ENCODE data around the gene ONECUT2.

ONECUT2 gene

GRCh38 chr18:57436191-57436964, 1.2 kb downstream of the ONECUT2 start:
- peak in 1 of 2 experiments; percentile 33 for DNase-seq
- TF ChIP-seq POLR2A (IDR thresholded peaks at IDR 0.05; ENCODE audit: low read length) (no peak), GATA1 (IDR thresholded peaks at IDR 0.05; ENCODE audit: low read depth, low read length) (no peak)

DNA sequence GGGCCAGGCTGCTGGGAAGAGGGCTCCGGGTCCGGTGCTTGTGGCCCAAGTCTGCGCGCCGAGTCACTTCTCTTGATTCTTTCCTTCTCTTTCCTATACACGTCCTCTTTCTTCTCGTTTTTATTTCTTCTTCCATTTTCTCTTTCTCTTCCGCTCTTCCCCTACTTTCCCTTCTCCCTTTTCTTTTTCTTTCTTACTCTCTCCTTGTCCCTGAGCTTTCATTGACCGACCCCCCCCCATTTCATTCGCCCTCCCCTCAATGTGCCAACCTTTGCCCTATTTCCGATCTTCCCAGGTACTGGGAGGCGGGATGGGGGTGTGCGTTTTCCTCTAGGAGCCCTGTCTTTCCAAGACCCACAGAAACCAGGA, 1.8 kb downstream of the ONECUT2 start:
- no peak for DNase-seq
- no peak for TF ChIP-seq GATA1 (IDR thresholded peaks at IDR 0.05; ENCODE audit: low read depth, low read length)
- no peak for TF ChIP-seq POLR2A (IDR thresholded peaks at IDR 0.05; ENCODE audit: low read length)

- TF ChIP-seq GATA1 (IDR thresholded peaks at IDR 0.05; ENCODE audit: low read depth, low read length) (no peak), POLR2A (IDR thresholded peaks at IDR 0.05; ENCODE audit: low read length) (no peak)
- no peak for DNase-seq
These were observed 2.2 kb downstream of the ONECUT2 start for GRCh38 chr18:57437402-57437765.

DNA sequence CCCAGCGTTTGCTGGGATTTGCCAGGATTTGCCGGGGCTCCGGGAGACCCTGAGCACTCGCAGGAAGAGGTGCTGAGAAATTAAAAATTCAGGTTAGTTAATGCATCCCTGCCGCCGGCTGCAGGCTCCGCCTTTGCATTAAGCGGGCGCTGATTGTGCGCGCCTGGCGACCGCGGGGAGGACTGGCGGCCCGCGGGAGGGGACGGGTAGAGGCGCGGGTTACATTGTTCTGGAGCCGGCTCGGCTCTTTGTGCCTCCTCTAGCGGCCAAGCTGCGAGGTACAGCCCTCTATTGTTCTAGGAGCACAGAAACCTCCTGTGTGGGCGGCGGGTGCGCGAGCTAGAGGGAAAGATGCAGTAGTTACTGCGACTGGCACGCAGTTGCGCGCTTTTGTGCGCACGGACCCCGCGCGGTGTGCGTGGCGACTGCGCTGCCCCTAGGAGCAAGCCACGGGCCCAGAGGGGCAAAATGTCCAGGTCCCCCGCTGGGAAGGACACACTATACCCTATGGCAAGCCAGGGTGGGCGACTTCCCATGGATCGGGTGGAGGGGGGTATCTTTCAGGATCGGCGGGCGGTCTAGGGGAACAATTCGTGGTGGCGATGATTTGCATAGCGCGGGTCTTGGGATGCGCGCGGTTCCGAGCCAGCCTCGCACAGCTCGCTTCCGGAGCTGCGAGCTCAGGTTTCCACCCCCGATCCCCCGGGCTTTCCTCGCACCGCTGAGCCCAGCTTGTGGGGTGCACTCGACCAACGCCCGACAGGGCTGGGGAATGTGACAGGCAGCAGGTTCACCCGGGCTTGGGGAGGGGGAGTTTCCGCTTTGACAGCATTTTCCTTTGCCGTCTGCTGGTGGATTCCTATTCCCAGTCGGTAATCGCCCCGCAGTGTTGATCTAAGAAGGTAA, 2.8 kb downstream of the ONECUT2 start:
- TF ChIP-seq POLR2A (IDR thresholded peaks at IDR 0.05; ENCODE audit: low read length) (no peak), GATA1 (IDR thresholded peaks at IDR 0.05; ENCODE audit: low read depth, low read length) (no peak)
- peak; percentile 57 to 71 for DNase-seq

GRCh38 chr18:57438743-57439608, 3.8 kb downstream of the ONECUT2 start:
- TF ChIP-seq GATA1 (IDR thresholded peaks at IDR 0.05; ENCODE audit: low read depth, low read length) (no peak), POLR2A (IDR thresholded peaks at IDR 0.05; ENCODE audit: low read length) (no peak)
- peak in 1 of 2 experiments; percentile 29 for DNase-seq

- DNase-seq, result no peak
- TF ChIP-seq POLR2A (IDR thresholded peaks at IDR 0.05; ENCODE audit: low read length) (no peak), GATA1 (IDR thresholded peaks at IDR 0.05; ENCODE audit: low read depth, low read length) (no peak)
These were observed 4.4 kb downstream of the ONECUT2 start for GRCh38 chr18:57439609-57439968.

- no peak for DNase-seq
- TF ChIP-seq GATA1 (IDR thresholded peaks at IDR 0.05; ENCODE audit: low read depth, low read length), result no peak
- TF ChIP-seq POLR2A (IDR thresholded peaks at IDR 0.05; ENCODE audit: low read length), result no peak
These were observed 4.8 kb downstream of the ONECUT2 start for GRCh38 chr18:57439985-57440330.

- no peak for TF ChIP-seq GATA1 (IDR thresholded peaks at IDR 0.05; ENCODE audit: low read depth, low read length)
- no peak for TF ChIP-seq POLR2A (IDR thresholded peaks at IDR 0.05; ENCODE audit: low read length)
- DNase-seq, result peak in 1 of 2 experiments; percentile 16
These were observed 5.3 kb downstream of the ONECUT2 start for GRCh38 chr18:57440331-57441070.

DNA sequence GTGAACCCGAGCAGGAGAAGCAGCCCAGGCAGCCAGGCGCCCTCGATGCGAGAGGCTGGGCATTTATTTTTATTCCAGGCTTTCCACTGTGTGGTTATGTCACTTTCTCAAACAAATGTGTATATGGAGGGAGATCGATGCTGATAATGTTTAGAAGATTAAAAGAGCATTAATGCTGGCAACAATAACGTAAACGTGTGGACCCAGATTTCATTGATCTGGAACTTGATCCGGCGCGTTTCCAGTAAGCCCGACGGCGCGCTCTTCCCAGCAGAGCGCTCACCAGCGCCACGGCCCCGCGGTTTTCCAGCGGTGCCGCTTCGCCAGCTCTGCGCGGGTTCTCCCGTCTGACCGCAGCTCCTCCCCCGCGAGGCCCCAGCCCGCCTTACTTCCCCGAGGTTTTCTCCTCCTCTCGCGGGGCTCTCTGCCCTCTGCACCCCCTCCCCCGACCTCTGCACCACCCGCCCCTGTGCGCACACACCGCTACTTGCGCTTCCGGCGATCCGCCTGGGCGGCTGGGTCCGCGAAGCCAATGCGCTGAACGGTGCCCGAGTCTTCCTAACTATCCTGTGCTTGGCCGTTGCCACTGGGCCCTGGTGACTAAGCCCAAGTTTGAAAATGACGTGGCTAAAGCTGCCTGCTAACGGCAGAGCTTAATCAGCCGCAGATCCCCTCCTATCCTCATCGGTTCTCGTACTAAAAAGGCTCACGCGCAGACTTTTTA, 6.1 kb downstream of the ONECUT2 start:
- DNase-seq, result peak in 1 of 2 experiments; percentile 25
- no peak for TF ChIP-seq POLR2A (IDR thresholded peaks at IDR 0.05; ENCODE audit: low read length)
- no peak for TF ChIP-seq GATA1 (IDR thresholded peaks at IDR 0.05; ENCODE audit: low read depth, low read length)

- TF ChIP-seq GATA1 (IDR thresholded peaks at IDR 0.05; ENCODE audit: low read depth, low read length) (no peak), POLR2A (IDR thresholded peaks at IDR 0.05; ENCODE audit: low read length) (no peak)
- no peak for DNase-seq
These were observed 8.1 kb downstream of the ONECUT2 start for GRCh38 chr18:57443247-57443646.

GRCh38 chr18:57443702-57444101, 8.5 kb downstream of the ONECUT2 start:
- DNase-seq, result no peak
- no peak for TF ChIP-seq GATA1 (IDR thresholded peaks at IDR 0.05; ENCODE audit: low read depth, low read length)
- no peak for TF ChIP-seq POLR2A (IDR thresholded peaks at IDR 0.05; ENCODE audit: low read length)

DNA sequence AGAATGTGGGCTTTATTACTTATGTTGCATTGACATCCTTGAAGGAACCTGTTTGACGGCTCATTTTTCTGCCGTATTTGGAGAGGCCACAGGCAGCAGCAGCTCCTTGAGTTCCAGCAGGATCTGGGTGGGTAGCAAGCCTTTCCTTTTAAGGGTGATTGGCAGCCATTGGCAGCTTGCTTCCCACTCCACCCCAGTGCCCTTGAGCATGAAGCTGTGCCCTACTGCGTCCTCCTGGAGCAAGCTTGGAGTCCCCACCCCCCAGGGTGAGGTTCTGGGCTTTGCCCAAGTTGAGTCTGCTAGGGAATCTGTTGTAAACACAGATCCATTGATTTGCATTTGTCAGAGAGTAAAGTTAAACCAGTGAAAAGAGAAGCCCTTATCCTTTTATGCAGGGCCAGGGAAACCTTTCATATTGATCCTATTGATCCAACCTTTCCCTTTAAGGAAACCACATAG, 9.2 kb downstream of the ONECUT2 start:
- no peak for TF ChIP-seq POLR2A (IDR thresholded peaks at IDR 0.05; ENCODE audit: low read length)
- no peak for DNase-seq

All from erythroblast (primary cell).